ENCODE data around the gene BAIAP2.

The BAIAP2 gene

GRCh38 chr17:81165246-81166032 lies 130.5 kb downstream of the BAIAP2 start, which contains the start of gene PVALEF:
TSS of gene PVALEF (plus strand) at chr17:81165507. CDS start at chr17:81181227, 15,720 bp downstream.
- TF ChIP-seq CTCF (IDR thresholded peaks at IDR 0.05; ENCODE audit: borderline replicate concordance, control extremely low read depth, extremely low read depth, insufficient read depth, missing control alignments): no peak
- no peak for DNase-seq (ENCODE audit: low spot score)
- in situ Hi-C loops (cut with MboI; ENCODE audit: low sequenced_read_pairs, unreplicated experiment): no loop called here

- no peak for TF ChIP-seq CTCF (IDR thresholded peaks at IDR 0.05; ENCODE audit: borderline replicate concordance, control extremely low read depth, extremely low read depth, insufficient read depth, missing control alignments)
- DNase-seq (ENCODE audit: low spot score): no peak
- in situ Hi-C loops (cut with MboI; ENCODE audit: low sequenced_read_pairs, unreplicated experiment): no loop called here
Observed at GRCh38 chr17:81166033-81166492, 131.1 kb downstream of the BAIAP2 start, which contains the start of gene AATK. TSS of gene AATK (minus strand) at chr17:81166221. CDS start at chr17:81165992, 229 bp downstream.

All from GM13976 (cell line).